SH-SY5Y (cell line): ENCODE measurements around the gene MSL2.

Experiments used
- GATA2 ChIP-seq: IDR thresholded peaks from 2 replicates; pipeline ENCODE4 v1.6.1; 2011; ENCODE audit warnings: mild to moderate bottlenecking, low read depth, low read length
- GATA3 ChIP-seq: IDR thresholded peaks from 2 replicates; pipeline ENCODE4 v1.6.1; 2011; ENCODE audit warnings: low read depth, mild to moderate bottlenecking, low read length, moderate library complexity

DNA sequence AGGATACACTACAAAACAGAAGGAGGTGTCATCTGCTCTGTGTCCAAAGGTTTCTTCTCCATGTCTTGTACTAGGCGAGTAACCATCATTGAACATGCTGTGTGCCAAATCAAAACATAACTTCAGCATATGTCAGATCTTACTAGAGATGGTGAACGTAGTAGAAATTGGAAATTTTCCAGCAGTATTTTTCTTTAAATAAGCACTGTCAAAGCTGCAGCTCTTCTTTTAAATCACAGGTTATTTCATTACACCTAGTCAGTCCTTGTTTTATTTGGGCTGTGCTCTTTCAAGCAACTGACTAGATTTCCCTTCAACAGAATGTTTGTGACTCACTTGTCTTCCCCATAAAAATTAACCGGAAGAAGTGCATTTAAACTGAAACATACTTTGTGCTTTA is 46.5 kb downstream of the MSL2 start:
- no peak for TF ChIP-seq GATA2
- TF ChIP-seq GATA3, result no peak
